ENCODE results near the gene PKDCC. TPM values are rescaled to one million over a fixed set of nuclear protein-coding genes. Genes with fewer than 3 reads are reported as not detected.

Gene PKDCC
- total and polyA plus RNA-seq, 2 of the 8 experiments (the other 6 are each of a cell fraction or from before 2014, with no cell fraction given): 49.9 to 80.1 TPM

DNA sequence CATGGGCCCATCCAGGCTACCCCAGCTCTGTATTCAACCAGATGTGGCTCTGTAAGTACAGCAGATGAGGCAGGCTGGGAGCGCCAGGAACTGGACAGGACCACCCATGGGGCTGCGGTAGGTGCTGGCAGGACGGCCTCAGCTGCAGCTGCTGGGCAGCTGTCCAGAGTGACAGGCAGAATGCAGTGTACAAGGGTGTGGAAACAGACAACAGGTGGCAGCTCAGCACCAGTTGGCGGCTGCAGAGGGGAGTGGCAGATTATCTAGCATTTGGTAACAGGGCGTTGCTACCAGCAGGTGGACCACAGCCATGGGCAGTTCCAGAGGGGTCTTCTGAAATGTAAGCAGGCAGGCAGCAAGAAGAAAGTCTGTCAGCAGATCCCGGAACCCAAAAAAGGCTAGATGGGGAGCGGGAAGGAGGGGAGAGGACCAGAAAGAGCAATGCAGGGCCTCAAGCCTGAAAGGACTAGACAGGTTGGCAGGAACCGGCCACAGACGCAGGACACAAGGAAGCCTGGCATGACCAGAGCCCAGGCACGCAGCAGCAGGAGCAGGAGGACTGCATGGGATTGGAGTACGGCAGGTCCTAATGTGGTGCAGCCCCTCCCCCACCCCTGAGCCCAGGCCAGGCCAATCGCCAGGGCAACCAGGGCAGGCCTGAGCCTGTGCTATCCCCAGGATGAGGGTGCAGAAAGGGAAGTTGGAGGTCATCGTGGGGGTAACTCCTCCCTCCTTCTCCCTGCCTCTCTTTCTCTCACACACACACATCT, 24.7 kb downstream of the PKDCC start:
- H3K27me3 ChIP-seq (replicated peaks in 1 of 4; ENCODE audit: control insufficient read depth in 3 of 4, extremely low read depth in 1 of 4, insufficient read depth in 3 of 4, low read length in 3 of 4): no peaks in the 10 kb centered on the region
- H2BK20ac ChIP-seq (ENCODE audit: low read length): peak overlapping the region; percentile 62
- H3K4me2 ChIP-seq (ENCODE audit: insufficient read depth in 1 of 2, low read depth in 2 of 2, low read length in 2 of 2): peak overlapping the region in 1 of 2 experiments; percentile 1; a peak in 1 of 4 replicates
- H3K4ac ChIP-seq (replicated peaks; ENCODE audit: insufficient read length, low read depth, low read length): no peak overlapping the region
- peak in 1 of 2 experiments; percentile 19; a peak in 1 of 4 replicates for TF ChIP-seq RAD21 (IDR thresholded peaks at IDR 0.05 in 1 of 2, conservative IDR thresholded peaks at IDR 0.05 in 1 of 2; ENCODE audit: low read depth in 2 of 2, low read length in 2 of 2)
- TF ChIP-seq NRF1 (IDR thresholded peaks at IDR 0.05; ENCODE audit: low read depth, low read length): no peak
- TF ChIP-seq FOSL1 (IDR thresholded peaks at IDR 0.05; ENCODE audit: insufficient read depth, low read depth, low read length): no peak
- TF ChIP-seq CEBPB (IDR thresholded peaks at IDR 0.05; ENCODE audit: low read depth, low read length): no peak
- TF ChIP-seq TBP (IDR thresholded peaks at IDR 0.05; ENCODE audit: low read depth, low read length): no peak
- TF ChIP-seq MAFK (IDR thresholded peaks at IDR 0.05; ENCODE audit: low read depth, low read length): no peak
- TF ChIP-seq SP1 (IDR thresholded peaks at IDR 0.05; ENCODE audit: low read depth, low read length): 0 out of 2 replicates have a peak, but pooled peaks have one; percentile 29
- TF ChIP-seq, protein P1, sequence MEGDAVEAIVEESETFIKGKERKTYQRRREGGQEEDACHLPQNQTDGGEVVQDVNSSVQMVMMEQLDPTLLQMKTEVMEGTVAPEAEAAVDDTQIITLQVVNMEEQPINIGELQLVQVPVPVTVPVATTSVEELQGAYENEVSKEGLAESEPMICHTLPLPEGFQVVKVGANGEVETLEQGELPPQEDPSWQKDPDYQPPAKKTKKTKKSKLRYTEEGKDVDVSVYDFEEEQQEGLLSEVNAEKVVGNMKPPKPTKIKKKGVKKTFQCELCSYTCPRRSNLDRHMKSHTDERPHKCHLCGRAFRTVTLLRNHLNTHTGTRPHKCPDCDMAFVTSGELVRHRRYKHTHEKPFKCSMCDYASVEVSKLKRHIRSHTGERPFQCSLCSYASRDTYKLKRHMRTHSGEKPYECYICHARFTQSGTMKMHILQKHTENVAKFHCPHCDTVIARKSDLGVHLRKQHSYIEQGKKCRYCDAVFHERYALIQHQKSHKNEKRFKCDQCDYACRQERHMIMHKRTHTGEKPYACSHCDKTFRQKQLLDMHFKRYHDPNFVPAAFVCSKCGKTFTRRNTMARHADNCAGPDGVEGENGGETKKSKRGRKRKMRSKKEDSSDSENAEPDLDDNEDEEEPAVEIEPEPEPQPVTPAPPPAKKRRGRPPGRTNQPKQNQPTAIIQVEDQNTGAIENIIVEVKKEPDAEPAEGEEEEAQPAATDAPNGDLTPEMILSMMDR (IDR thresholded peaks at IDR 0.05; ENCODE audit: control extremely low read depth in 1 of 3, insufficient read depth in 1 of 3, low read depth in 1 of 3, low read length in 3 of 3): peak; percentile 9 to 30 (median 19)
- peak overlapping the region; percentile 20; the same call in 1 of the 2 replicates for H2AK5ac ChIP-seq (ENCODE audit: low read depth, low read length)
- H3K79me1 ChIP-seq (ENCODE audit: low read depth, low read length): no peaks in the 10 kb centered on the region
- no peak overlapping the region for H3K23ac ChIP-seq (ENCODE audit: insufficient read length)
- H3K23me2 ChIP-seq (ENCODE audit: low read depth, low read length): no peaks in the 10 kb centered on the region; the same call in 1 of the 2 replicates
- no peaks in the 10 kb centered on the region for H3K9me3 ChIP-seq (ENCODE audit: insufficient read depth in 2 of 2, low read depth in 1 of 2, low read length in 1 of 2)
- H3K79me2 ChIP-seq (ENCODE audit: control insufficient read depth in 1 of 2, insufficient read depth in 2 of 2, low read length in 2 of 2): no peaks in the 10 kb centered on the region
- H2AFZ ChIP-seq (ENCODE audit: low read length): peak overlapping the region; percentile 5
- H3K4me1 ChIP-seq (replicated peaks in 1 of 4; ENCODE audit: control insufficient read depth in 3 of 4, insufficient read depth in 4 of 4, low read length in 3 of 4): peaks cover 0 to 9% (median 0%) of the 10 kb centered on the region in 4 experiments; a peak in 3 of 7 replicates
- DNase-seq (ENCODE audit: low read depth in 1 of 2, low spot score in 2 of 2) (no peak), FAIRE-seq (no peak)
- no peak overlapping the region for H3K4me3 ChIP-seq (ENCODE audit: extremely low read depth in 1 of 4, insufficient read depth in 2 of 4, low read depth in 3 of 4, low read length in 4 of 4)
- no peak overlapping the region for H3K9ac ChIP-seq (replicated peaks in 1 of 4; ENCODE audit: extremely low read depth in 1 of 4, low read depth in 3 of 4, low read length in 3 of 4)
- no peaks in the 10 kb centered on the region for H4K20me1 ChIP-seq (replicated peaks in 1 of 2; ENCODE audit: control insufficient read depth in 1 of 2, insufficient read depth in 2 of 2, low read length in 2 of 2)
- no peak overlapping the region for H4K91ac ChIP-seq (replicated peaks; ENCODE audit: insufficient read length, low read length)
- no peak overlapping the region for H3K27ac ChIP-seq (ENCODE audit: low read depth, low read length)
- ChIA-PET POLR2A (ENCODE audit: partially characterized antibody) (interaction anchor here (0.6 to 2.3 kb wide), 3 partner anchors 11 to 132 kb away, joined by 4 to 8 read pairs (median 5); no protein-coding TSS in a partner anchor), CTCF (ENCODE audit: partially characterized antibody) (interaction anchor here (0.8 to 25.9 kb wide), 15 partner anchors 8 to 266 kb away, joined by 3 to 890 read pairs (median 4); no protein-coding TSS in a partner anchor)
- H3K18ac ChIP-seq (ENCODE audit: extremely low read depth, low read length): no peak overlapping the region
- H4K8ac ChIP-seq (ENCODE audit: extremely low read depth, insufficient read depth, low read length): peak overlapping the region; percentile 16
- H2BK5ac ChIP-seq (ENCODE audit: low read depth, low read length): 0 out of 2 replicates have a peak overlapping the region, but pooled peaks have one; percentile 37
- WGBS, 2 experiments (ENCODE audit: extremely low coverage in 1 of 2, insufficient coverage in 1 of 2, insufficient read length in 1 of 2, insufficient replicate concordance in 2 of 2, low coverage in 1 of 2, low lambda C conversion rate in 2 of 2, missing lambda C conversion rate in 1 of 2): 80% methylated on average over 13 of the region's 13 CpGs; no CpG with 5 or more reads in 1 of the 2 experiments
- H3K56ac ChIP-seq (replicated peaks; ENCODE audit: insufficient read length, low read depth, low read length): no peak overlapping the region
- H2BK12ac ChIP-seq (ENCODE audit: low read depth, low read length): peak overlapping the region; percentile 62; the same call in 1 of the 2 replicates
- no peak overlapping the region for H4K5ac ChIP-seq (ENCODE audit: insufficient read length, low read depth, low read length)
- H2BK120ac ChIP-seq (replicated peaks; ENCODE audit: low read depth, low read length): no peak overlapping the region
- no peaks in the 10 kb centered on the region for H3K36me3 ChIP-seq (ENCODE audit: control insufficient read depth in 2 of 4, insufficient read depth in 4 of 4, low read length in 3 of 4)
- H3K14ac ChIP-seq (ENCODE audit: insufficient read length): no peak overlapping the region
- no peak overlapping the region; the same call in 1 of the 2 replicates for H2BK15ac ChIP-seq (ENCODE audit: low read length)
